Fibroblast of upper back skin (primary cell): ENCODE measurements around the gene RPS5.
"Not testable (repeated sequence)": the region's sequence is repeated elsewhere in the genome, so short reads cannot be mapped to it uniquely, and the experiment has no call there.

ENCODE experiments used
- DNase-seq: peaks from one replicate; pipeline ENCODE4 v3.0.0-alpha.2; 2013

The RPS5 gene

GRCh38 chr19:58407658-58408151, 20.6 kb downstream of the RPS5 start:
- no peak for DNase-seq

- peak; percentile 96 for DNase-seq
These were observed 21.3 kb downstream of the RPS5 start, which contains the start of gene ZNF584 for GRCh38 chr19:58408152-58409009. ZNF584 (plus strand) TSS chr19:58408649; CDS start chr19:58409148, 499 bp downstream.

GRCh38 chr19:58409010-58409790, 22.1 kb downstream of the RPS5 start:
- DNase-seq = no peak

- DNase-seq = no peak
These were observed 29.5 kb downstream of the RPS5 start for GRCh38 chr19:58416604-58417003.

- no peak for DNase-seq
These were observed 30.0 kb downstream of the RPS5 start for GRCh38 chr19:58417071-58417470.

GRCh38 chr19:58428617-58429016, 41.5 kb downstream of the RPS5 start:
- DNase-seq = no peak

GRCh38 chr19:58429745-58430144, 42.7 kb downstream of the RPS5 start:
- DNase-seq = no peak

GRCh38 chr19:58434217-58434616, 47.1 kb downstream of the RPS5 start:
- no peak for DNase-seq

- DNase-seq = peak; percentile 100
These were observed 52.8 kb downstream of the RPS5 start, which contains the start of gene ZNF132 for GRCh38 chr19:58439576-58440554. ZNF132 (minus strand) TSS chr19:58440153; CDS start chr19:58439821, 332 bp downstream.

- no peak for DNase-seq
These were observed 53.5 kb downstream of the RPS5 start for GRCh38 chr19:58440556-58440955.

- not testable (repeated sequence) for DNase-seq
These were observed 55.9 kb downstream of the RPS5 start for GRCh38 chr19:58442986-58443385.
